Neural crest cell (in vitro differentiated cells): Measurements from ENCODE around the gene ARHGAP35. TPM values are rescaled to one million over a fixed set of nuclear protein-coding genes. Genes with fewer than 3 reads are reported as not detected.
A peak's percentile ranks its signal among the peaks of the same experiment; 100 is the strongest.
"Not testable (repeated sequence)": the region's sequence is repeated elsewhere in the genome, so short reads cannot be mapped to it uniquely, and the experiment has no call there.

ENCODE experiments used
- DNase-seq: peaks from one replicate; pipeline ENCODE4 v3.0.0; 2021; ENCODE audit warnings: low read depth, mixed read lengths, low spot score
- H3K27ac Mint-ChIP-seq: one replicate; pipeline ENCODE4 v1.8.0; 2021; ENCODE audit warnings: mild to moderate bottlenecking, mixed read lengths; ENCODE audit not compliant: unreplicated experiment
- H3K27me3 Mint-ChIP-seq: 2 replicates; pipeline ENCODE4 v1.8.0; 2021; ENCODE audit warnings: low read depth, mild to moderate bottlenecking, mixed read lengths
- H3K36me3 Mint-ChIP-seq: 2 replicates; pipeline ENCODE4 v1.8.0; 2021; ENCODE audit warnings: low read depth, mild to moderate bottlenecking, mixed read lengths
- H3K4me1 Mint-ChIP-seq: 2 replicates; pipeline ENCODE4 v1.8.0; 2021; ENCODE audit warnings: mixed read lengths
- H3K4me3 Mint-ChIP-seq: one replicate; pipeline ENCODE4 v1.8.0; 2021; ENCODE audit warnings: mild to moderate bottlenecking, mixed read lengths
- H3K9me3 Mint-ChIP-seq: 2 replicates; pipeline ENCODE4 v1.8.0; 2021; ENCODE audit warnings: mixed read lengths
- CTCF ChIP-seq: fragments of 200-600 bp; sonication (generic); conservative IDR thresholded peaks from 2 replicates; pipeline ENCODE4 v1.5.0; 2021; ENCODE audit warnings: antibody characterized with exemption, mild to moderate bottlenecking
- total RNA-seq: library from RNA; stranded (reverse); gene quantifications from 2 replicates; pipeline ENCODE4 v1.2.1, GENCODE V29; 2021

Gene ARHGAP35
- total RNA-seq, 1 donor from 2014 or later = 82.5 TPM

GRCh38 chr19:46862974-46863632 lies 2.3 kb downstream of the ARHGAP35 start:
- H3K4me1 Mint-ChIP-seq = peaks cover 23% of the 10 kb centered on the region
- no peak for TF ChIP-seq CTCF
- H3K9me3 Mint-ChIP-seq = no peaks in the 10 kb centered on the region
- no peak overlapping the region for H3K4me3 Mint-ChIP-seq
- DNase-seq = no peak
- no peak overlapping the region for H3K27ac Mint-ChIP-seq
- H3K36me3 Mint-ChIP-seq = peaks cover 2% of the 10 kb centered on the region
- no peaks in the 10 kb centered on the region for H3K27me3 Mint-ChIP-seq

- H3K4me3 Mint-ChIP-seq = no peak overlapping the region
- H3K27me3 Mint-ChIP-seq = no peaks in the 10 kb centered on the region
- no peak for DNase-seq
- H3K9me3 Mint-ChIP-seq = no peaks in the 10 kb centered on the region
- H3K4me1 Mint-ChIP-seq = peaks cover 28% of the 10 kb centered on the region
- no peak for TF ChIP-seq CTCF
- no peak overlapping the region for H3K27ac Mint-ChIP-seq
- peaks cover 2% of the 10 kb centered on the region for H3K36me3 Mint-ChIP-seq
Measured at GRCh38 chr19:46863818-46864629, 3.2 kb downstream of the ARHGAP35 start.

- peak overlapping the region; percentile 48 for H3K4me3 Mint-ChIP-seq
- H3K27me3 Mint-ChIP-seq = no peaks in the 10 kb centered on the region
- H3K4me1 Mint-ChIP-seq = peaks cover 27% of the 10 kb centered on the region
- no peak for TF ChIP-seq CTCF
- no peak overlapping the region for H3K27ac Mint-ChIP-seq
- no peak for DNase-seq
- no peaks in the 10 kb centered on the region for H3K9me3 Mint-ChIP-seq
- H3K36me3 Mint-ChIP-seq = no peaks in the 10 kb centered on the region
Measured at GRCh38 chr19:46866407-46867136, 5.8 kb downstream of the ARHGAP35 start.

GRCh38 chr19:46867170-46867569 lies 6.4 kb downstream of the ARHGAP35 start:
- Mint-ChIP-seq H3K36me3 (no peaks in the 10 kb centered on the region), H3K4me1 (peaks cover 27% of the 10 kb centered on the region), H3K4me3 (peak overlapping the region; percentile 13), H3K27me3 (no peaks in the 10 kb centered on the region), H3K9me3 (no peaks in the 10 kb centered on the region), H3K27ac (no peak overlapping the region)
- DNase-seq = no peak
- no peak for TF ChIP-seq CTCF

- no peak for DNase-seq
- TF ChIP-seq CTCF = no peak
- H3K27me3 Mint-ChIP-seq = no peaks in the 10 kb centered on the region
- no peaks in the 10 kb centered on the region for H3K9me3 Mint-ChIP-seq
- peaks cover 27% of the 10 kb centered on the region for H3K4me1 Mint-ChIP-seq
- no peak overlapping the region for H3K27ac Mint-ChIP-seq
- peak overlapping the region; percentile 7 for H3K4me3 Mint-ChIP-seq
- peaks cover 3% of the 10 kb centered on the region for H3K36me3 Mint-ChIP-seq
Measured at GRCh38 chr19:46868025-46868802, 7.4 kb downstream of the ARHGAP35 start.

GRCh38 chr19:46871173-46871572 lies 10.4 kb downstream of the ARHGAP35 start:
- not testable (repeated sequence) for DNase-seq, H3K4me3 Mint-ChIP-seq, H3K36me3 Mint-ChIP-seq, H3K27ac Mint-ChIP-seq, H3K27me3 Mint-ChIP-seq, H3K9me3 Mint-ChIP-seq
- H3K4me1 Mint-ChIP-seq = peaks cover 33% of the 10 kb centered on the region
